ENCODE measurements around the gene DMAC1.

Gene DMAC1

DNA sequence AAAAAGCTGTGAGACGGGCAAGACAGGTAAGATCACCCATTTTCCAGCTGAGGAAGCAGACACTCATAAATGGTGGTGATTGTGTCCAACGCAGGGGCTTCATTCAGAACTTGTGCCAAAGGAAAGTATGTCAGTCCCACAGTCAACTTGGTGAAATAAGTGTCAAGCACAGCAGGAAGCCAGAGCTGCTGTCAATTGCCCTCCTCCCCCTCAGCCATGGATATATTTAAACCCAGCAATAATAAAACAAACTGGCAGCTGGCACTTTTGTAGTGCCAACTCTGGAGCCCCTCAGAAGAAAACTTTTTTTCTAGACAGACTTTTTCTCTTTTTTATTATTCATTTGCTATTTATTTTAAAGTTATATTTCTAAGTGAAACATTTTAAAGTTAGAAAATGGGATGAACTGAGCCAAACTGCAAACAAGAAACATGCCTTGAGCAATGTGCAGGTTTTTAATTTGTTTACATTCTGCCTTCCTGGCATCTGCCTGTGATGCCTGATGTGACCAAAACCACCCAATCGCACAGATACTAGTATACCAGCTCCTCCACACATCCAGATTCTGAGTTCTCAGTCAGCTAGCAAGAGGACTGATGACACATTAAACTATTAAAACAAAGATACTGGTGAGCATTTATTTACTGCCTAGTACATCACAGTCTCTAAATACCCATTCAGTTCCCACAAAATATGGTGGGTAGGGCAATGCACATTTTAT lies 17.0 kb downstream of the DMAC1 start:
- DNase-seq, result no peak

DNA sequence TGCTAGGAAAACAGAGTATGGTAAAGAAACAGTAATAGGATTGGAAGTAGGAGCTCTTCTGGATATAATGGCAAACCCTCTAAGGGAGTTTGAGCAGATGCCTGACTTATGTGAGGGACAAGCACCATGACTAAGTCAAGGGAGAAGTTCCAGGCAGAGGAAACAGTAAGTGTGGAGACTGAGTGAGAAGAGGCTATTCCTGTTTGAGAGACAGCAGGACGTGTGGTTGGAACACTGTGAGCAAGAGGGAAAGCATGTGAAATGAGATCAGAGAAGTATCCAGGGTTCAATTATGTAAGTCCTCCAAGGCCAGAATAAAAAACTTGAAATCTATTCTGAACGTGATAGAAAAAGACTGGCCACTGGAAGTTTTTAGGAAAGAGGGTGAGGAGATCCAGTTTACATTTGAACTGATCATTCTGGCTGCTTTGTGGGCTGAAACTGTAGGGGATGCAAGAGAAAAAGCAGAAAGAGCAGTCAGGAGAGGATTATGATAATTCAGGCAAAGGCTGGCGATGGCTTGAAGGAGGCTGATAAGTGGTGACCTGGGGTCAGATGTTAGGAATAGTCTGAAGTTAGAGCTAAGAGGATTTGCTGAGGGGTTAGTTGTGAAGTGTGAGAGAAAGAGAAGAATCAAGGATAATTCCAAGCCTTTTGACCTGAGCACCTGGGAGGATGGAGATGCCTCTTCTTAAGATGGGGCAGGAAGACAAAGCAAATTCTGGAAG lies 19.2 kb downstream of the DMAC1 start:
- DNase-seq, result no peak

DNA sequence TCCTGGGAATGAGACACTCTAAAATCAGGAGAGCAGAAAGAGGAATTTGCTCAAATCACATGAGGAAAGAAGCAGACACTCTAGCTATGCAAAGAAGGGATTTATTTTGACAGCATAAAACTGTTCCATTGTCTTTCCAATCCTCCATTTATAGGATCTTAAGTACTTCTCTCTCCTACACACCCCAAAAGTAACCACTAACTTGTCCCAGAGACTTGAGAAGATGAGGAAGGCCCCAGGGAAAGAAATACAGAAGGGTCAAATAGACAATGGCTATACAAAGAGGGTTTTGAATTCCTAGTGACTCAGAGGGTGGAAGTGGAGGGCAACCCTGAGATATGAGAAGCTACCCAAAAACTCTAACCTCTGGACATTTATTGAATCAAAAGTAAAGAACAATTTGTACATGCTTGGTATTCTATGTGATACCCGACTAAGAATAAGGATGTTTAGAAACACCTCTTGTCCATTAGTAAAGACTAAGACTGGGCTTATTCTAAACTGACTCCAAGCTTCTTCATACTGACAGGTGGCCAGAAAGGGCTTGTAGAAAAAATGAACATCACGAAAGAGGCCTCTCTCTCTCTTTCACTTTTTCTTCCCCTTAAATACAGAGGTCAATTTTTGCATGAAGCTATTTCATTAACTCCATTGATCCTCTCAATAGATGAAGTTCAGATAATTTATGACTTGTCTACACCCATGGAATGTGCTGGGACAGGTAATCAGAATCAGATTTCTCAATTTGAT lies 20.6 kb downstream of the DMAC1 start:
- no peak for DNase-seq

DNA sequence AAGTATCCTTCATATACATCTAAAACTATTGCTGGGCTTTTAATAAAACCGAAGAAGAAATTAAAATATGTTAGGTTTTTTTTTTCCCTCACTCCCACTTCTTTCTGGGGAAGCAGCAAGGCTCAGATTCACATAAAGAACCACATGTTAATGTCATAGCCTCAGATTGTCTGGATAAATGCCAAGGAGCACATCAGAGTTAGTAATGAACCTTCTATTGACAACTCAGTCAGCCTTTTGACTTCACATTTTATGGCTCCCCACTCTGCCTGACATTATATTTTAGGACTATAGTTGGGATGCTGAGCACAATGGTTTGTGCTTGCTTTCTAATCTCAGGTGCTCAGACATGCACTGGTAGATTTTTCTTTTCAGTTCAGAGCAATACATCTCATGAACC lies 21.8 kb downstream of the DMAC1 start:
- DNase-seq, result peak; percentile 98

DNA sequence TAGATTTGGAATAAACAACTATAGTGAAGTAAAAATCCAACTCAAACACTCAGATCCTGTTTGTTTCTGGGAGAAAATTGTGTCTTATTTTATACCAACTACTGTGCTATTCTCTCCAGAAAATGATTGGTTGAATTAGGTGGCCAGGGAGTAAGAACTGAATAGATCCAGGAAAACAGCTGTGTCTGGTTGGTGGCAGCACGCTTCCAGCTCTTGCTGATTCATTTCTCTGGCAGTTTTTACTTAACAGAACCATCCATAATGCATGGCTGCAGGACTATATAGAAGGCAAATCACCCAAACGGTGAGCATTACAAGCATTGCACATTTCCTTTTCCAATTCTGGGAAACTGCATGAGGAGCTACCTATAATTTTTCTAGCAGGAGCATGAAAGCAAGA lies 29.5 kb downstream of the DMAC1 start:
- no peak for DNase-seq

DNA sequence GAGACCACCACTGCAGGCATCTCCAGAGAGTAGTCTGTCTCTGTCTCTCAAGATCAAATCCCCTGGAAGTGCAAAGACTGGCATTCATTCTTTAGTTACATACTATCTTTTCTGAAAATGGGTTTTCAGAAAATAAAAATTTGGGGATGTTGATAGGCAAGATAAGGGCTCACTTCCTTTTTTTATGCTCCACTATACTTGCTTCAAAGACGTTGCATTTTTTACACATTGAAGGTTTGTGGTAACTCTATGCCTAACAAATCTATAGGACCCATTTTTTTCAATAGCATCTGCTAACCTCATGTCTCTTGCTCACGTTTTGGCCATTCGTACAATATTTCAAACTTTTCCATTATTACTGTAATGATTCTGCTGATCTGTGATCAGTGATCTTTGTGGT lies 37.0 kb downstream of the DMAC1 start:
- no peak for DNase-seq

DNA sequence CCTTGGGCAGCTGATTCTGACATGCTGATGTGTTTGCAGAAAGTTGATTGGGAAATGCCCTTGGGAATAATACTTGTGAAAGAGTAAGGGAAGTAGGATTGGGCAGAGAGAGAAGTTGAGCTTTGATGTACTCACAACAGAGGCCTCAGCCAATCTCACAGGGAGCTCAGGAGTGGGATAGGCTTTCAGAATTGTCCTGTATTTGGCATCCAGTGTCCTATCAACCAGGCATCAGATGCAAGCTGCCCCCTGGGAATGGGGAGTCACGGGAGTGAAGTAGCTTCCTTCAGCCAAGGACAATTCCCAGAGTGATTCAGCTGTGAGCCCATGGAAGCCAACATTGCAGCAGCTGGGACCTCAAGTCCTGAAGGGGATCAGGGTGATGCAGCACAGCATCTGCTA lies 39.6 kb downstream of the DMAC1 start:
- no peak for DNase-seq

DNA sequence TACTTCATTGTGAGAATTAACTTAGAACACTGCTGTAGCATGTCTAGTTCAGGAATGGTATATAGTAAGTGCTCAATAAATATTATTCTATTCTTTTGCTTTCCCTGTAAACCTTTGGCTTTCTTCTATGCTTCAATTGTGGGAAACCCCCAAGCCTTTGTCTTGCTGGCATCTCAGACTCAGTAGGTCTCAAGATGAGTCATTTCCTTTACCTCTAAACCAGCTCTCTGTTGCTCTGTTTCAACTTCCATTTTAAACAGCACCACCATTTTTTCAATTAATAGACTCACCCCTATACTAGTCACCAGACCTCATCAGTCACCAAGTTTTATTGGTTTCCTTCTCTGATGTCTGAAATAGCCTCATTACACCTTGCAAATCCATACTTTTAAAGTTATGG lies 43.5 kb downstream of the DMAC1 start:
- DNase-seq, result no peak

DNA sequence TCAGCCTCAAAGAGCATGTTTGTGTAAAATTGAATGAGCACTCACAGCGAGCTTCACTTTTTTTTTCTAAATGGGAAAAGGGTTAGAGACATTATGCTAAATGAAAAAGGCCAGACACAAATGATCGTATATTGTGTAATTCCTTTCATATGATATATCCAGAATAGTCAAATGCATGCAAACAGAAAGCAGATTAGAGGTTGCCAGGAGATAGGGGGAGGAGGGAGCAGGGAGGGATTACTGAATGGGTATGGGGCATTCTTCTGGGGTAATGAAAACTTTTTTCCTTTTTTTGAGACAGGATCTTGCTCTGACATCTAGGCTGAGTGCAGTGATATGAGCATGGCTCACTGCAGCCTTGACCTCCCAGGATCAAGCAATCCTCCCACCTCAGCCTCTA lies 47.1 kb downstream of the DMAC1 start:
- no peak for DNase-seq

Measured in NCI-H748 treated with DMSO at 0.1 percent for 48 hours (cell line).